Prostate gland (tissue), 2 donors: ENCODE results near the gene CCDC88B. TPM values are rescaled to one million over a fixed set of nuclear protein-coding genes. Genes with fewer than 3 reads are reported as not detected.
A peak's percentile ranks its signal among the peaks of the same experiment; 100 is the strongest.

Experiments used
- DNase-seq: peaks from one replicate; pipeline ENCODE4 v3.0.0-alpha.2; 2019; ENCODE audit warnings: low spot score
- H3K27ac ChIP-seq, 2 donors: fragments of 200-600 bp; sonication (generic); 2 replicates each; pipeline ENCODE4 v1.5.1; 2017 to 2019
- H3K27me3 ChIP-seq: fragments of 200-600 bp; sonication (generic); replicated peaks from 2 replicates; pipeline ENCODE4 v1.5.1; 2019; ENCODE audit not compliant: insufficient read depth
- H3K36me3 ChIP-seq, 2 donors: fragments of 200-600 bp; sonication (generic); 1 replicate in 1 of 2; 2 replicates in 1 of 2; pipeline versions ENCODE4 v1.5.1 to v1.8.1; 2017 to 2019
- H3K4me1 ChIP-seq: fragments of 200-600 bp; sonication (generic); replicated peaks from 2 replicates; pipeline ENCODE4 v1.5.1; 2019
- H3K4me3 ChIP-seq, 2 donors: fragments of 200-600 bp; sonication (generic); 2 replicates each; pipeline ENCODE4 v1.5.1; 2017 to 2019
- H3K9me3 ChIP-seq: fragments of 200-600 bp; sonication (generic); 2 replicates; pipeline ENCODE4 v1.5.1; 2017
- POLR2A ChIP-seq: fragments of 450-650 bp; IDR thresholded peaks from one replicate; pipeline ENCODE4 v1.6.1; 2016; ENCODE audit warnings: antibody characterized with exemption, mild to moderate bottlenecking
- POLR2AphosphoS5 ChIP-seq: sonication (generic); formaldehyde crosslinking; IDR thresholded peaks from one replicate; pipeline ENCODE4 v1.6.1; 2017; ENCODE audit warnings: antibody characterized with exemption
- WGBS: methylation state at CpG from one replicate; pipeline ENCODE4 v1.1.5; 2018; 5-methylcytosine and 5-hydroxymethylcytosine counted together
- intact Hi-C: fragments of 100-400 bp; cut with DNase I; formaldehyde crosslinking; loops from one replicate; pipeline ENCODE4 v1.14.2; 2022
- total RNA-seq, 2 donors: library from RNA; depleted of rRNA; stranded (reverse); fragments of >200 nt; gene quantifications; one replicate each; pipeline ENCODE4 v1.1.0, GENCODE V29; 2016
- TF ChIP-seq, protein P1 (sequence below), 4 experiments: fragments of 200-600 bp in 2 of 4; fragments of 450-650 bp in 2 of 4; sonication (generic) in 2 of 4; IDR thresholded peaks; 1 replicate in 3 of 4; 2 replicates in 1 of 4; pipeline ENCODE4 v1.5.1; 2016 to 2019; ENCODE audit warnings: antibody characterized with exemption in 4 of 4, mild to moderate bottlenecking in 2 of 4, moderate library complexity in 2 of 4

CCDC88B gene
- total RNA-seq, 2 donors from 2014 or later: 3.0 to 10.0 TPM

DNA sequence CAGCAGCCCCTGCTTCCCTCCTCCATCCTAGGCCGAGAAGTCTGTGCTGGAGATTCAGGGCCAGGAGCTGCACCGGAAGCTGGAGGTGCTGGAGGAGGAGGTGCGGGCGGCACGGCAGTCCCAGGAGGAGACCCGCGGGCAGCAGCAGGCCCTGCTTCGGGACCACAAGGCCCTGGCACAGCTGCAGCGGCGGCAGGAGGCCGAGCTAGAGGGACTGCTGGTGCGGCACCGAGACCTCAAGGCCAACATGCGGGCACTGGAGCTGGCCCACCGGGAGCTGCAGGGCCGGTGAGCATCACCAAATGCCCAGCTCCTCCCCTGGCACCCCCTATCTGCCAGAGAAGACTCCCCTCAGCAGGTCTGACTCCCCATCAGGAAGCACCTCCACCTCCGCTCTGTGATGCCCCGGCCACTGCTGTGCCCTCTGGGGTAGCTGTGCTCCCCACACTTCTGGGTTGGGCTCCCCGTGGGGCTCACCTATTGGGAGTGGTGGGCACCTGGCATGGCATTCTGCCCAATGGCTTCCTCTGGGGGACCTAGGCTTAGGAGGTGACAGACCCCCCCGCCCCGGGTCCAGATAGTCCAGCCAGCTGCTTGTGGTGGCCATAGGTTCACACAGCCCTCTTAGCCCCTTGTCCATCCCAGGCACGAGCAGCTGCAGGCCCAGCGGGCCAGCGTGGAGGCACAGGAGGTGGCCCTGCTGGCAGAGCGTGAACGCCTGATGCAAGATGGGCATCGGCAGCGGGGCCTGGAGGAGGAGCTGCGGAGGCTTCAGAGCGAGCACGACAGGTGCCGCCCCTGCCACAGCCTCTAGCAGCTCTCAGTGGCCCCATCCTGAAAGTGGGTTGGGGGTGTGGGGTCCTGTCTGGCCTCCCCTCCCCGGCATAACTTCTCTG is 12.3 kb downstream of the CCDC88B start:
- Histone ChIP-seq H3K27me3 (no peaks in the 10 kb centered on the region), H3K4me1 (no peaks in the 10 kb centered on the region), H3K4me3 (no peak overlapping the region), H3K9me3 (no peaks in the 10 kb centered on the region), H3K36me3 (no peaks in the 10 kb centered on the region), H3K27ac (no peak overlapping the region)
- no peak for DNase-seq
- TF ChIP-seq POLR2AphosphoS5: no peak
- TF ChIP-seq, protein P1, sequence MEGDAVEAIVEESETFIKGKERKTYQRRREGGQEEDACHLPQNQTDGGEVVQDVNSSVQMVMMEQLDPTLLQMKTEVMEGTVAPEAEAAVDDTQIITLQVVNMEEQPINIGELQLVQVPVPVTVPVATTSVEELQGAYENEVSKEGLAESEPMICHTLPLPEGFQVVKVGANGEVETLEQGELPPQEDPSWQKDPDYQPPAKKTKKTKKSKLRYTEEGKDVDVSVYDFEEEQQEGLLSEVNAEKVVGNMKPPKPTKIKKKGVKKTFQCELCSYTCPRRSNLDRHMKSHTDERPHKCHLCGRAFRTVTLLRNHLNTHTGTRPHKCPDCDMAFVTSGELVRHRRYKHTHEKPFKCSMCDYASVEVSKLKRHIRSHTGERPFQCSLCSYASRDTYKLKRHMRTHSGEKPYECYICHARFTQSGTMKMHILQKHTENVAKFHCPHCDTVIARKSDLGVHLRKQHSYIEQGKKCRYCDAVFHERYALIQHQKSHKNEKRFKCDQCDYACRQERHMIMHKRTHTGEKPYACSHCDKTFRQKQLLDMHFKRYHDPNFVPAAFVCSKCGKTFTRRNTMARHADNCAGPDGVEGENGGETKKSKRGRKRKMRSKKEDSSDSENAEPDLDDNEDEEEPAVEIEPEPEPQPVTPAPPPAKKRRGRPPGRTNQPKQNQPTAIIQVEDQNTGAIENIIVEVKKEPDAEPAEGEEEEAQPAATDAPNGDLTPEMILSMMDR (IDR thresholded peaks at IDR 0.05): no peak
- TF ChIP-seq POLR2A: no peak
- WGBS: 85% methylated on average over 32 of the region's 33 CpGs
- intact Hi-C loops: no loop called here

DNA sequence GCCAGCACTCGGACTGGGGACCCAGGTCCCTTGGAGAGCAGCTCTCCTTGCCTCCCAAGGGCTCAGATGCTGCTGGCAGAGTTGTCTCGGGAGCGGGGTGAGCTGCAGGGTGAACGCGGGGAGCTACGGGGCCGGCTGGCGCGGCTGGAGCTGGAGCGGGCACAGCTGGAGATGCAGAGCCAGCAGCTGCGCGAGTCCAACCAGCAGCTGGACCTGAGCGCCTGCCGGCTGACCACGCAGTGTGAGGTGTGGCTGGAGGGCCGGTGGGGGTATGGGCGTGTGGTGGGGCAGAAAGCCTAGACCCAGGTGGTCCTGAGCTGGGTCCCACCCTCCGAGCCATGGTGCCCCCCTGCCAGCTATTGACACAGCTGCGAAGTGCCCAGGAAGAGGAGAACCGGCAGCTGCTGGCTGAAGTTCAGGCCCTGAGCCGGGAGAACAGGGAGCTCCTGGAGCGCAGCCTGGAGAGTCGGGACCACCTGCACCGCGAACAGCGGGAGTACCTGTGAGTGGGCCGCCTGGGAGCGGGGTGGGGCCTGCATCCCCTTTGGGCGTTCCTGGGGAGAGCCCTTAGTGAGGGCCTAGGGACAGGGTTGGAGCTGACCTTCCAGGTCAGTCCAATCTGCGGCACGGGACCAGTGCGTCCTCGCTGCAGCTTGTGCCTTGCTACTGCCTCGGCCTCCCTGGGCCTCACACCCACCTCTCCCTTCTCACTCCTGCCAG is 13.2 kb downstream of the CCDC88B start:
- Histone ChIP-seq H3K36me3 (no peaks in the 10 kb centered on the region), H3K27me3 (no peaks in the 10 kb centered on the region), H3K4me1 (no peaks in the 10 kb centered on the region), H3K4me3 (no peak overlapping the region), H3K27ac (no peak overlapping the region), H3K9me3 (no peaks in the 10 kb centered on the region)
- intact Hi-C loops: no loop called here
- 48% methylated on average over 32 of the region's 34 CpGs for WGBS
- no peak for DNase-seq
- TF ChIP-seq POLR2A (no peak), POLR2AphosphoS5 (no peak)
- TF ChIP-seq, protein P1 (IDR thresholded peaks at IDR 0.05): no peak

DNA sequence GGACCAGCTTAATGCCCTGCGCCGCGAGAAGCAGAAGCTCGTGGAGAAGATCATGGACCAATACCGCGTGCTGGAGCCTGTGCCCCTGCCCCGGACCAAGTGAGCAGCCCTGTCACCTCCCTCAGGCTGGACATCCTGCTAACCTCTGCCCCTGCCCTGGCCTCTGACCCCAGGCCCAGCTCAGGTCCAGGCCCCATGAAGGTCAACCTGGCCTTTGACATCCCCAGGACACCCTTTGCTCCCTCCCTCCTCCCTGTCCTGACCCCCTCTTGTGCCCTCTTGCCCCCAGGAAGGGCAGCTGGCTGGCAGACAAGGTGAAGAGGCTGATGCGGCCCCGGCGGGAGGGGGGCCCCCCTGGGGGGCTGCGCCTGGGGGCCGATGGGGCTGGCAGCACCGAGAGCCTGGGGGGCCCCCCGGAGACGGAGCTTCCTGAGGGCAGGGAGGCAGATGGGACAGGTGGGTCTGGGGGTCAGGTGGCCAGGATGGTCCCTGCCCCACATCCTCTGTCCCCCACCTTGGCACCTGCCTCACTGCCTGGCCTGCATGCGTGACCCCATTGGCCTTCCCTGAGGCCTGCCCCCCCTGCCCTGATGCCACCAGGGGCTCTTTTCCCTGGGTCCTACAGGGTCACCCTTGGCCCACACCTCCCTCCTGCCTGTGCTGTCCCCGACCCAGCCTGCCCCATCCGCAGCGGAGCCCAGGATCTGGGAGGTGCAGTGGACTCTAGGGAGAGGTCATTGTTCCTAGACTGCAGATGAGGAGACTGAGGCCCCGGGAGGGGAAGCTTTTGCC is 13.9 kb downstream of the CCDC88B start:
- H3K36me3 ChIP-seq: no peaks in the 10 kb centered on the region
- 74% methylated on average over 19 of the region's 20 CpGs for WGBS
- intact Hi-C loops: loop anchor here (1.0 kb wide), 1 partner anchor 35 kb away; no protein-coding TSS in a partner anchor
- no peaks in the 10 kb centered on the region for H3K9me3 ChIP-seq
- no peak overlapping the region for H3K27ac ChIP-seq
- TF ChIP-seq POLR2AphosphoS5 (no peak), POLR2A (no peak)
- TF ChIP-seq, protein P1 (IDR thresholded peaks at IDR 0.05): no peak
- no peak for DNase-seq
- no peak overlapping the region for H3K4me3 ChIP-seq
- H3K4me1 ChIP-seq: peaks cover 6% of the 10 kb centered on the region
- no peaks in the 10 kb centered on the region for H3K27me3 ChIP-seq

DNA sequence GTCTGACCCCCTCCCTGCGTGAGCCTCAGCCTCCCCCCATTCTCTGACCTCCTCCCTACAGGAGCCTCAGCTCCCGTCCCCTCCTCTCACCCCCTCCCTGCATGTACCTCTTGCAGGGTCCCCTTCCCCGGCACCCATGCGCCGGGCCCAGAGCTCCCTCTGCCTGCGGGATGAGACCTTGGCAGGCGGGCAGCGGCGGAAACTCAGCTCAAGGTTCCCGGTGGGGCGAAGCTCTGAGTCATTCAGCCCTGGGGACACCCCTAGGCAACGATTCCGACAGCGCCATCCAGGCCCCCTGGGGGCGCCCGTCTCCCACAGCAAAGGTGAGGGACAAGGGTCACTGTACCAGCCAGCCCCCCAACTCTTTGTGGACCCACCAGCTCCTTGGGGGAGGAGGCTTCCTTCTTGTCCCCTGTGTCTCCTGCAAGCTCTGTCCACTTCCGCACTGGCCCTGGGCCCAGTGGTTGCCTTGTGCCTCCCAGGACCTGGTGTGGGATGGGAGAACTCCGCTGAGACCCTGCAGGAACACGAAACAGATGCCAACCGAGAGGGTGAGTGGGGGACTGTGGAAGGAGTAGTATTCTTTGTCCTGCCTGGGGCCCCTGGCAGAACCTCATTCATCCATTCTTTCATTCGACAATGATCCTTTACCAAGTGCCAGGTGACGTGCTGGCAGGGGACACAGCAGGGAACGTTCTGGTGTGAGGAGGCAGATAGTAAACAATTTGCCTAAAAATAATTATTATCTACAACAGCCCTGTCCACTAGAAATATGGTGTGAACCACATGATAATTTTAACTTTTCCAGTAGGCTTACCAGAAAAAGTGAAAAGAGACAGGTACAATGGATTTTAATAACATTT is 15.3 kb downstream of the CCDC88B start:
- H3K4me3 ChIP-seq: peak overlapping the region; percentile 2 to 21
- peak; percentile 73 for DNase-seq
- TF ChIP-seq POLR2AphosphoS5 (peak; percentile 79), POLR2A (no peak)
- TF ChIP-seq, protein P1 (IDR thresholded peaks at IDR 0.05): peak; percentile 67 to 95 (median 76)

More for the DNA sequence above, 15.3 kb downstream of the CCDC88B start:
- Histone ChIP-seq H3K4me1 (peaks cover 6% of the 10 kb centered on the region), H3K27me3 (no peaks in the 10 kb centered on the region), H3K27ac (peak overlapping the region; percentile 10 to 48), H3K9me3 (no peaks in the 10 kb centered on the region), H3K36me3 (no peaks in the 10 kb centered on the region)
- WGBS: 6% methylated on average over 23 of the region's 23 CpGs
- intact Hi-C loops: no loop called here
